ENCODE data around the gene PLCD1.

DNA sequence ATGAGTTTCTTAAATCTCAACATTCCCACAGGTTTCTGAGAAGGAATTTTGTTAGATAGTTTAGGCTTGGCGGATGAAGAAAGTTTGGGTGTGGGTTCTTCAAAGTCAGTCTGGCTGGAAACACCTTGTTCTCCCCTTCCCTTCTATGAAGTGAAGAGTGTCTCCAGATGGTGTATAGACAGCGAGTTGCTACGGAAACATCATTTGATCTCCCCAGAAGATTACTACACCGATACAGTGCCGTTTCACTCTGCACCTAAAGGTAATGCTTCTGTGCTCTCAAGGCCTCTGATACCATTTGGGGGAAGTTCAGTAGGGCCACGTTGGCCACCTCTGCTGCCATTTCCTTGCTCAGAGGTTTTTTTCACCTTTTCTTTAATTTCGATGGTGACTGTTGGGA lies 30.1 kb upstream of the PLCD1 start:
- TF ChIP-seq EZH2 (IDR thresholded peaks at IDR 0.05; ENCODE audit: insufficient read depth, poor library complexity, severe bottlenecking) = no peak
- no peak for TF ChIP-seq EZH2phosphoT487 (IDR thresholded peaks at IDR 0.05; ENCODE audit: insufficient read depth, low read depth)

Data from GM23248 (cell line).